HFF-Myc (cell line): ENCODE results near the gene MYBPC2.

Experiments
- DNase-seq: peaks from one replicate; pipeline ENCODE4 v3.0.0-alpha.2; 2011; ENCODE audit warnings: low read depth; ENCODE audit errors: extremely low read depth
- H3K4me3 ChIP-seq: replicated peaks from 2 replicates; pipeline ENCODE4 v1.5.1; 2011; ENCODE audit warnings: low read depth, mild to moderate bottlenecking, control low read depth, low read length
- TF ChIP-seq, protein P1 (sequence below): IDR thresholded peaks from 2 replicates; pipeline ENCODE4 v1.5.1; 2012; ENCODE audit warnings: mild to moderate bottlenecking, low read depth, low read length, control low read depth; ENCODE audit errors: missing control alignments

MYBPC2 gene

DNA sequence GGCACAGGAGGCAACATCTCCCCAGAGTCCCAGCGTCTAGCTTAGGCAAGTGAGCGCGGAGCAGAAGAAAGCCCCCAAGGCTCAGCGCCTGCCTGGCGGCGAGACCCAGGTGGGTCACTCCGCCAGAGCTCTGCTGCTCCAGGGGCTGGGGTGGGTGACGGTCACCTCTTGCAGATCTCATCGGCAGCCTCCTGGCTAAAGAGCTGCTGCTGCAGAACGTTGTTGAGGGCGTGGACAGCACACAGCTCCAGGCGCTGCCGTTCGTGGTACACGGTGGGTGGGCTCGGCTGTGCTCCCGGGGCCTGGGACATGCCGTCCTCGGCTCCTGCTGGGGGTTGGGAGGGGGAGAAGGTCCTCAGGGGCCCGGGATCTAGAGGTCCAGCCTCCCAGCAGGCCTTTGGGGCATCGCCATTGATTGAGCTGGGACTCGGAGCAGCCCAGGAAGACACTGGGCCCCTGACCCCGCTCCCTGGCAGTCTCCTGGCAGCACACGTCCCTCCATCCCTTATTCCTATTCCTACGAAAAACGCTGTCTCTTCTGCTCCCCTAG, 77.5 kb downstream of the MYBPC2 start:
- DNase-seq = no peak

DNA sequence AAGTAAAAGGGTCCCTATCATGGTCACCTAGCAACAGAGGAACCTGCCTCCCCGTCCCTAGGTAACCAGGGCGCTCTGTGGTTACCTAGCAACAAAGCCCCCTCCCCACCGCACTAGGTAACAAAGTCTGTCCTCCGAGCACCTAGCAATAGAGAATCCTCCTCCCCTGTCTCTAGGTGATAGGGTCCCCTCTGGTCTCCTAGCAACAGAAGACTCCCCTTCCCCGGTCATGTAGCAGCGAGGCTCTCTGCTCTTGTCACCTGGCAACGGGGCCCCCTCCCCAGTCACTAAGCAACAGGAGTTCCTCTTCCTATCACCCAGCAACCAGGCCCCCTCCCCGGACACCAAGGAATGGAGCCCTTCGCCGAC, 78.0 kb downstream of the MYBPC2 start:
- TF ChIP-seq, protein P1, sequence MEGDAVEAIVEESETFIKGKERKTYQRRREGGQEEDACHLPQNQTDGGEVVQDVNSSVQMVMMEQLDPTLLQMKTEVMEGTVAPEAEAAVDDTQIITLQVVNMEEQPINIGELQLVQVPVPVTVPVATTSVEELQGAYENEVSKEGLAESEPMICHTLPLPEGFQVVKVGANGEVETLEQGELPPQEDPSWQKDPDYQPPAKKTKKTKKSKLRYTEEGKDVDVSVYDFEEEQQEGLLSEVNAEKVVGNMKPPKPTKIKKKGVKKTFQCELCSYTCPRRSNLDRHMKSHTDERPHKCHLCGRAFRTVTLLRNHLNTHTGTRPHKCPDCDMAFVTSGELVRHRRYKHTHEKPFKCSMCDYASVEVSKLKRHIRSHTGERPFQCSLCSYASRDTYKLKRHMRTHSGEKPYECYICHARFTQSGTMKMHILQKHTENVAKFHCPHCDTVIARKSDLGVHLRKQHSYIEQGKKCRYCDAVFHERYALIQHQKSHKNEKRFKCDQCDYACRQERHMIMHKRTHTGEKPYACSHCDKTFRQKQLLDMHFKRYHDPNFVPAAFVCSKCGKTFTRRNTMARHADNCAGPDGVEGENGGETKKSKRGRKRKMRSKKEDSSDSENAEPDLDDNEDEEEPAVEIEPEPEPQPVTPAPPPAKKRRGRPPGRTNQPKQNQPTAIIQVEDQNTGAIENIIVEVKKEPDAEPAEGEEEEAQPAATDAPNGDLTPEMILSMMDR = no peak
- peak overlapping the region; percentile 68 for H3K4me3 ChIP-seq
- no peak for DNase-seq

More for the DNA sequence above, 77.5 kb downstream of the MYBPC2 start:
- TF ChIP-seq, protein P1 = no peak
- peak overlapping the region; percentile 68 for H3K4me3 ChIP-seq

DNA sequence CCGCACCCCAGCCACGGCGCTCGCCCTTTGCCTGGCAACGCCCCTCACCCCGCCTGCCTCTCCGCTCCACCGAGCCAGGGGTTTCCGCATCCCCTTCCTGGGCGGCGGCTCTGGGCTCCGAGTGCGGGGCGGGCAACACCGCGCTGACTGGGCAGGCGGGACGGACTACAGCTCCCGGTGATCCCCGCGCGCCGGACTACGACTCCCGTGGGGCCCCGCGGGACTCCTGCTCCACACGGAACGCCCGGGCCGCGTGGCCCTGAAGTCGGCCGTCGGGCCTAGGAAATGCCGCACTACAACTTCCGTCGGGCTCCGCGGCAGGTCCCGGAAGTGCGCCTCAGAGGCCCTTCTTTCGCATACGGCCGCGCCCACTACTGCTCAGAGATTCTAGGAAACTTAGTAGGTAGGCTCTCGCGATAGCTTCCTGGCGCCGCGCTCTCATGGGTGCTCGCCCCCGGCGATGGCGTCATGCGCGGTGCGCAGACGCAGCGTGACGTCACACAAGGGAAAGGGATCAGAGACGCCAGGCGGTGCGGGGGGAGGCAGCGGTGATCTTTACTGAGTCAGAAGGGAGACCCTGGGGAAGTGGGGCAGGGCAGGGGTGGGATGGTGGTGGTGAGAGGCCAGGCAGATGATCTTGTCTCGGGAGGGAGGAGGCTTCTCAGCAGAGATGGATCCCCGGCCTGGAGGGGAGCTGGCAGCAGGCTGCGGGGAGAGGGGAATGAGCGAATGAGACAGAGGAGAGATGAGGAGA, 78.6 kb downstream of the MYBPC2 start, which contains the start of gene JOSD2:
TSS of gene JOSD2 (minus strand) at position 123 of the 754 bp plus-strand sequence. CDS start 760 bp downstream, outside the sequence.
- TF ChIP-seq, protein P1 = no peak
- peak; percentile 96 for DNase-seq
- H3K4me3 ChIP-seq = peak within 1 kb of the TSS; percentile 68

DNA sequence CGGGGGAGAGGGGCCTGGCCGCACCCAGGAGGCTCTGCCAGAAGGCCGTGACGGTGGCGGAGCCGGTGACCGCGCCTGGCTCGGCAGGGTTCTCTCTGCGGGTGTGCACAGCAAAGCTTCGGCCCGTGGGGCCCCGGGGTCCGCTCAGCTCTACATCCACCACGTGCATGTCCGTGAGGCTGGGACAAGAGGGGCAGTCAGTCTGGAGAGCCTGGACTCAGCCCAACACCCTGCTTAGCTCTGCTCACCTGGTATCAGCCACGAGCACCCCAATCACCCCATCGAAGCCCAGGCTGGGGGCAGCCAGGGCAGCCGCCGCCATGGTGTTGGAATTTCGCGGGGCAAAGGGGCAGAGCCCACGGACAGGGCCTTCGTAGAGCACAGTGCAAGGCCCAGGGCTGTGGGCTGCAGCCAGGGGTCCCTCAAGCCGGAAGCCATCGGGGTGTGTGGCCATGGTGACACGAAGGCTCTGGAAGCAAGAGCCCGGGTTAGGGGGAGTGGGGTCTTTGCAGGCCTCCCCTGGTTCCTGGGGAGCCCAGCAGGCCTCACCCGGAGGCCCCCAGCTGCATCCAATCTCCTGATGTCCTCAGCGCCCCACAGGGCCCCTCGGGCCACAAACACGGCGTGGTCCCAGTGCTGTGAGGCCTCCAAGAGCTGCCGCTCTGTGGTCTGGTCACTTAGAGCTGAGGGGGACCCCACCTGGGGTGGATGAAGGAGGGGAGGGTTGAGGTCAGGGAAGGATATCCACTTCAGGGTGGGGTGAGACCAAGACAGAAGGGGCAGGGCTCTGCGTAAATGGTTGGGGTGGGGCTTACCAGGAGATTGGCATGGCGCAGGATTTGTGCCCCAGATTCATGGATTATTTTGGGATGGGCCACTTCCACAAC, 79.7 kb downstream of the MYBPC2 start:
- H3K4me3 ChIP-seq = peak overlapping the region; percentile 68
- DNase-seq = no peak
- TF ChIP-seq, protein P1 = no peak

DNA sequence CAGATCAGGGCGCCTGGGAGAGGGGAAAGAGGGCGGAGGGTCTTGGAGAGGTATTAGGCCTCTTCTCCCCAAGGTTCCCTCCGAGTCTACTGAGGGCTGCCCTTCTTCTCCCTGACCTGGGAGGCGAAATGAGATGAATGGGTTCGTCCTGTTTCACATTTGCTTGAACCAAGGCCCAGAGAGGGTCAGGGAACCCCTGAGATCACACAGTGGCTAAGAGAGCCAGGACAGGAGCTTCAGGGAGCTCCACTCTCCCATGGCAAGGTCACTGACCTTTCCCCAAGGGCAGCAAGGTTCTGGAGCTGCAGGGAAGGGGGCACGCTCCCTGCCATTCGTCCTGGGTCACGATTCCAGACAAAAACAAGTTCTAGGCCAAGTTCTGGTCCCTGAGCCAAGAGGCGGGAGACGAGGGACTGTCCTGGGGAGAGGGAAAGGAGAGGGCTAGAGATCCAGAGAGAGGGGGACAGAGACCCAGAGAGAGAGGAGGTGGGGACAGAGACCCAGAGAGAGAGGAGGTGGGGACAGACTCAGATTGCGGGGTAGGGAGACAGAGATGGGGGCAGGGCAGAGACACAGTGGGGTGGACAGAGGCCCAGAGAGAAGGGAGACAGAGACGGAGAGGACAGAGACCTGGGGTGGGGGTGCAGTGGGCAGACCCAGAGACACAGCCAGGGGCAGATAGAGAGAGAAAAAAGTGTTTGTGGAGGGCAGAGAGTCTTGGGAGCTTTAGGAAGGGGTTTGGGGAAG, 80.5 kb downstream of the MYBPC2 start:
- DNase-seq = no peak
- TF ChIP-seq, protein P1 = no peak
- no peak overlapping the region for H3K4me3 ChIP-seq

DNA sequence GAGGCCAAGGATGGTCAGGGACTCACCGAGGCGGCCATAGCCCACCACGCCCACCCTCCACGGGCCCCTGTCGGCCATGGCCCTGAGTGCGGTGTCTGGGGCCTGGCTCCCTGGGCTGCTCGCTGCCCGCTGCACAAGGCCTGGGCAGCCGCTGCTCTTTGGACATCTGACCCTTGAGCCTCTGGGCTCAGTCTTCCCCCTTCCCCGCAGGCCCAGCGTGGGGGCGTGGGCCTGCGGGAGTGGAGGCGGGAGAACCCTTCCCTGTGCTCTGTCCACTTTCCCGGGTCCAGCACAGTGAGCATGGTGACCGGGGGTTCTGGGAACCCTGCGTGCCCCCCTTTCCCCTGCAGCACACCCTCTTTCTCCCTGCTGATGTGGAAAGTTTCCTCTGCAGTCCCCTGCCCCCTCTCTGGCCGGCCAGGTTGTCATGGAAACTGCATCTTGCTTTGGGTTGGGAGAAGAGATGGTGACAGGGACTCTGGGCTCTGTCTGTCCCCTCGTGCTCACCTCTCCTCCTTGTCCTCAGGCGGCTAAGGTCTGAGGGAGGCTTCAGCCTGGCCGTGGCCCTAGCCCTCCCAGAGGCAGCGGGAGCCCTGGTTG, 81.2 kb downstream of the MYBPC2 start, which contains the start of gene ASPDH:
TSS of gene ASPDH (minus strand) at position 168 of the 600 bp plus-strand sequence. CDS start at position 78, 90 bp downstream.
- TF ChIP-seq, protein P1 = no peak
- no peak for DNase-seq
- no peak within 1 kb of the TSS for H3K4me3 ChIP-seq
